H1 (cell line): Measurements from ENCODE around the gene PAN2. TPM values are rescaled to one million over a fixed set of nuclear protein-coding genes. Genes with fewer than 3 reads are reported as not detected.

Source experiments
- ASH2L ChIP-seq: fragments of 200-600, 300-600 bp; sonication (generic); IDR thresholded peaks from one replicate; pipeline ENCODE4 v1.7.1; 2017; ENCODE audit warnings: low read length
- BACH1 ChIP-seq: IDR thresholded peaks from 2 replicates; pipeline ENCODE4 v1.6.1; 2012; ENCODE audit warnings: low read length, improper control_type of control experiment
- CBX8 ChIP-seq: fragments of 300-800, 300-1000 bp; sonication (generic); IDR thresholded peaks from 2 replicates; pipeline ENCODE4 v1.7.1; 2016; ENCODE audit warnings: low read depth, low read length, borderline replicate concordance
- CREB1 ChIP-seq: IDR thresholded peaks from 2 replicates; pipeline ENCODE4 v1.6.1; 2012; ENCODE audit warnings: inconsistent platforms
- CTCF ChIP-seq, 3 experiments: IDR thresholded peaks; 1 replicate in 2 of 3; 2 replicates in 1 of 3; pipeline versions ENCODE4 v1.5.1 to v1.6.1; 2011; ENCODE audit warnings: low read length in 3 of 3, mild to moderate bottlenecking in 3 of 3, inconsistent platforms in 2 of 3, low read depth in 1 of 3, moderate library complexity in 1 of 3; ENCODE audit not compliant: insufficient read depth in 1 of 3; ENCODE audit errors: control extremely low read depth in 1 of 3
- EGR1 ChIP-seq: IDR thresholded peaks from 2 replicates; pipeline ENCODE4 v1.6.1; 2011; ENCODE audit warnings: low read depth, low read length, borderline replicate concordance
- EP300 ChIP-seq, 2 experiments: IDR thresholded peaks; 1 replicate in 1 of 2; 2 replicates in 1 of 2; pipeline ENCODE4 v1.6.1; 2011 to 2012; ENCODE audit warnings: low read depth in 2 of 2, low read length in 2 of 2, mild to moderate bottlenecking in 2 of 2, borderline replicate concordance in 1 of 2, inconsistent platforms in 1 of 2, moderate library complexity in 1 of 2
- GABPA ChIP-seq: IDR thresholded peaks from 2 replicates; pipeline ENCODE4 v1.6.1; 2011; ENCODE audit warnings: mild to moderate bottlenecking, low read length, moderate library complexity, borderline replicate concordance; ENCODE audit not compliant: insufficient read depth
- GTF2F1 ChIP-seq: IDR thresholded peaks from 2 replicates; pipeline ENCODE4 v1.6.1; 2012; ENCODE audit warnings: low read depth, low read length, improper control_type of control experiment, borderline replicate concordance
- KDM1A ChIP-seq: fragments of 200-600, 300-600 bp; sonication (generic); IDR thresholded peaks from 2 replicates; pipeline ENCODE4 v1.7.1; 2016; ENCODE audit warnings: mild to moderate bottlenecking, low read length, borderline replicate concordance
- NANOG ChIP-seq: IDR thresholded peaks from 2 replicates; pipeline ENCODE4 v1.6.1; 2011; ENCODE audit warnings: low read length, low read depth, mild to moderate bottlenecking, inconsistent platforms; ENCODE audit not compliant: insufficient read depth, poor library complexity, severe bottlenecking
- RAD21 ChIP-seq, 2 experiments: IDR thresholded peaks in 1 of 2; conservative IDR thresholded peaks in 1 of 2; 2 replicates each; pipeline ENCODE4 v1.6.1; 2011; ENCODE audit warnings: low read depth in 2 of 2, low read length in 2 of 2, improper control_type of control experiment in 1 of 2, inconsistent platforms in 1 of 2, mild to moderate bottlenecking in 1 of 2, moderate library complexity in 1 of 2
- RNF2 ChIP-seq: fragments of 200-900, 300-1000 bp; sonication (generic); IDR thresholded peaks from 2 replicates; pipeline ENCODE4 v1.7.1; 2016; ENCODE audit warnings: borderline replicate concordance, low read depth, mild to moderate bottlenecking, antibody characterized with exemption, low read length; ENCODE audit not compliant: poor library complexity, severe bottlenecking; ENCODE audit errors: missing control alignments
- RXRA ChIP-seq: IDR thresholded peaks from 2 replicates; pipeline ENCODE4 v1.6.1; 2011; ENCODE audit warnings: low read depth, mild to moderate bottlenecking, low read length, moderate library complexity; ENCODE audit not compliant: insufficient read depth
- SIN3A ChIP-seq, 2 experiments: IDR thresholded peaks in 1 of 2; conservative IDR thresholded peaks in 1 of 2; 2 replicates each; pipeline ENCODE4 v1.6.1; 2011 to 2012; ENCODE audit warnings: low read length in 2 of 2, improper control_type of control experiment in 1 of 2, low read depth in 1 of 2, mild to moderate bottlenecking in 1 of 2
- SUZ12 ChIP-seq: fragments of 200-600 bp; sonication (generic); IDR thresholded peaks from 2 replicates; pipeline ENCODE4 v1.6.1; 2012; ENCODE audit warnings: mild to moderate bottlenecking, inconsistent platforms, low read length, moderate library complexity, mixed read lengths
- TAF7 ChIP-seq: optimal IDR thresholded peaks from 2 replicates; pipeline ENCODE3; 2011; ENCODE audit warnings: low read depth, mild to moderate bottlenecking, inconsistent platforms, low read length, moderate library complexity, borderline replicate concordance
- TCF12 ChIP-seq: IDR thresholded peaks from 2 replicates; pipeline ENCODE4 v1.6.1; 2011; ENCODE audit warnings: low read depth, mild to moderate bottlenecking, low read length
- YY1 ChIP-seq: IDR thresholded peaks from 2 replicates; pipeline ENCODE4 v1.6.1; 2011; ENCODE audit warnings: low read depth, mild to moderate bottlenecking, low read length
- ZNF274 ChIP-seq: IDR thresholded peaks from 2 replicates; pipeline ENCODE4 v1.7.0; 2012; ENCODE audit warnings: low read length, borderline replicate concordance; ENCODE audit errors: extremely low read depth
- polyA plus RNA-seq, 7 experiments: library from polyadenylated mRNA; depleted of rRNA in 3 of 7; stranded (reverse) in 5 of 7; unstranded in 2 of 7; fragments of >200 nt in 5 of 7; fragments of 200-250 nt in 2 of 7; gene quantifications; 1 replicate in 5 of 7; 2 replicates in 1 of 7; 4 replicates in 1 of 7; pipeline versions ENCODE4 v1.2.1 to v1.2.3, GENCODE V29; 2011 to 2013; ENCODE audit warnings: missing spikeins in 2 of 7, mixed read lengths in 2 of 7
- total RNA-seq: library from RNA; stranded (reverse); fragmentation: NEBNext Ultra II Directional; extraction: Animal tissue kit (Norgen Biotek cat#: 25700); gene quantifications from 2 replicates; pipeline ENCODE4 v1.2.1, GENCODE V29; 2021

The PAN2 gene
- total and polyA plus RNA-seq, 2 of the 8 experiments (the other 6 are each of a cell fraction or from before 2014, with no cell fraction given), result 29.6 to 36.7 TPM

DNA sequence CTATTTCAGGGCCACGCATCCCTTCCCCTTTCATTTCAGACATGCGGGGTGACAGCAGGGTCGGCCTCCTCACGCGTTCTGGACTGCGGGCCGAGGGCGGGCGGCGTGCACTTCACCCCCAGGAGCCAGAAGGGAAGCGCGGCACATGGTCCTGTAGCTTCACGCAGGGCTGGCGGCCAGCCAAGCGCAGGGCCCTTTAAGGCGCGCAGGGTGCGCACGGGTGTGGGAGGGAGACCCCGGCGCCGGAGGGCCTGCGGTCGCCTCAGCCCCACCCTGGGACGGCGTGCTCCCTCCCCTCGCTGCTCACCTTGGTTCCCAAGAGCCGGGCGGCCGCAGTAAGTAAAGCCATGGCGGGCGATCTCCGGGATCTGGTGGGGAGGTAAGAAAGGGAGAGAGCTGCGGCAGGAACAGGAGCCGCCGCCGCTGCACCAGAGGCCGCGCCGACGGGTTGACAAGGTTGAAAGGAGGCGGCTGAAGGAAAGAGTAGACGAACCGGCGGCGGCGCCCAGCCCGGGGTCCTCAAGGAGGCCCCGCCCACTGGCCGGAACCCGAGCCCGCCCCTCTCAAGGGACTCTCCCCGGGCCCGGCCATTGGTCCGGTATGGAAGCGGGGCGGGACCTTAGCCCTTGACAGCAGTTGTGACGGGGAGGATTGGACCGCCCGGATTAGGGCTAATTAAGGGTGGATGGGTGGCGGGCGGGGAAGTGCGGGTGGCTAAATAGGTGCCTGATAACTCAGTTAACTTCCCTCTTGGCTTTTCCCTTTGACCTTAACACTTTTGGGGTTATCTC is 33.8 kb downstream of the PAN2 start, which contains the start of gene CS (continued):
- TF ChIP-seq CTCF (IDR thresholded peaks at IDR 0.05; ENCODE audit: control extremely low read depth in 1 of 3, insufficient read depth in 1 of 3, low read depth in 1 of 3, low read length in 3 of 3) (no peak), NANOG (peak; percentile 74), GTF2F1 (no peak), RAD21 (IDR thresholded peaks at IDR 0.05 in 1 of 2, conservative IDR thresholded peaks at IDR 0.05 in 1 of 2; ENCODE audit: low read depth in 2 of 2, low read length in 2 of 2) (no peak), KDM1A (no peak), CREB1 (peak; percentile 56), SIN3A (conservative IDR thresholded peaks at IDR 0.05 in 1 of 2, IDR thresholded peaks at IDR 0.05 in 1 of 2; ENCODE audit: low read depth in 1 of 2, low read length in 2 of 2) (peak; percentile 55 to 84; a peak in 2 of 4 replicates), EGR1 (no peak), TAF7 (no peak), ZNF274 (no peak), EP300 (IDR thresholded peaks at IDR 0.05; ENCODE audit: borderline replicate concordance in 1 of 2, low read depth in 2 of 2, low read length in 2 of 2) (no peak), YY1 (no peak), GABPA (no peak), BACH1 (no peak), TCF12 (no peak), RXRA (no peak), RNF2 (no peak), CBX8 (no peak), SUZ12 (no peak), ASH2L (peak; percentile 51)
